GM12891 (cell line): Measurements from ENCODE around the gene KATNIP.

Experiments
- DNase-seq: peaks from one replicate; pipeline ENCODE4 v3.0.0; 2011; ENCODE audit warnings: low spot score; ENCODE audit not compliant: insufficient read length
- FAIRE-seq: peaks from 2 replicates; lab custom pipeline; 2011; peaks lifted over from hg19 to GRCh38; lab: Jason Lieb, UNC
- PAX5 ChIP-seq: IDR thresholded peaks from 2 replicates; pipeline ENCODE4 v1.6.1; 2011; ENCODE audit warnings: low read length, moderate library complexity, mild to moderate bottlenecking; ENCODE audit not compliant: insufficient read depth, severe bottlenecking
- POLR2A ChIP-seq: IDR thresholded peaks from 2 replicates; pipeline ENCODE4 v1.6.1; 2011; ENCODE audit warnings: low read depth, low read length, control low read depth
- POLR2AphosphoS5 ChIP-seq: IDR thresholded peaks from 2 replicates; pipeline ENCODE4 v1.6.1; 2011; ENCODE audit warnings: low read depth, low read length, control low read depth
- POU2F2 ChIP-seq: IDR thresholded peaks from 2 replicates; pipeline ENCODE4 v1.6.1; 2011; ENCODE audit warnings: low read depth, mild to moderate bottlenecking, control low read depth, low read length, moderate library complexity
- SPI1 ChIP-seq: IDR thresholded peaks from 2 replicates; pipeline ENCODE4 v1.6.1; 2011; ENCODE audit warnings: low read depth, low read length, control low read depth
- TAF1 ChIP-seq: IDR thresholded peaks from 2 replicates; pipeline ENCODE4 v1.6.1; 2011; ENCODE audit warnings: low read depth, low read length, control low read depth

The KATNIP gene

DNA sequence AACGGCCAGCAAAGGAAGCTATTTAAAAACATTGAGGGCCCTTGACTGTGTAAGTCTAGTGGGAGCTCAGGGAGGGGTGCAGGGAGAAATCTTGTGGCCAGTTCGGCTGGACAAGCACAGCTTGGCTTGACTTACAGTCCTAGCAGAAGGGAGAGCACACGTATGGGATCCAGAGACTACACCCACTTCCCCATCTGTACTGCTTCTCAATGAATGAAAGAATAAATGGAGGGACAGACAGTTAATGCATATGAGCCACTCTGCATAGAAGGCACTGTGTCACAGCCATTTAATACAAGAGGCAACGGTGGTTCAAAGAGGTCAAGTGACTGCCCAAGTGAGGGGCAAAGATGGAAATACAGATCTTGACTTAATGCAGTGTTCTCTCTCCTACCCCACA is 15.7 kb upstream of the KATNIP start:
- TF ChIP-seq SPI1 (no peak), POLR2AphosphoS5 (no peak), POLR2A (no peak), TAF1 (no peak), POU2F2 (no peak), PAX5 (no peak)
- DNase-seq (no peak), FAIRE-seq (no peak)

DNA sequence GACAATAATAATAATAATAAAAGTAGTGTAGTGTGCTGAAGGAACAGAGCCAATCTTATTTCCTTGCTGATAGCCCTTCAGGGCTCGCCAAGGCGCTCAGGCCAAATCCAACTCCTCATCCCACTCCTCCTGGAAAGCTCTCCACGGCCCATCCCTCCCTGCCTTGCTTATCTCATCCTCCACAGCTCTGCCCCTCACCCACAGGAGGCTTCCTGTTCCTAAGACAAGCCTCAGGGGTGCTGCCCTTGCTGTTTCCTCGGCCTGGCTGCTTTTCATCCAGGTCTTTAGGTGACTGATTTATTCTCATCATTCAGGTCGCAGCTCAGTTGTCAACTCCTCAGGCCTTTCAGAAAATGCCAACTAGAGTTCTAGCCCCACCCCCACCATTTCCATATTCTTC is 11.4 kb upstream of the KATNIP start:
- no peak for FAIRE-seq
- no peak for DNase-seq
- no peak for TF ChIP-seq POLR2AphosphoS5
- TF ChIP-seq SPI1, result no peak
- no peak for TF ChIP-seq POU2F2
- no peak for TF ChIP-seq POLR2A
- TF ChIP-seq TAF1, result no peak
- TF ChIP-seq PAX5, result no peak

DNA sequence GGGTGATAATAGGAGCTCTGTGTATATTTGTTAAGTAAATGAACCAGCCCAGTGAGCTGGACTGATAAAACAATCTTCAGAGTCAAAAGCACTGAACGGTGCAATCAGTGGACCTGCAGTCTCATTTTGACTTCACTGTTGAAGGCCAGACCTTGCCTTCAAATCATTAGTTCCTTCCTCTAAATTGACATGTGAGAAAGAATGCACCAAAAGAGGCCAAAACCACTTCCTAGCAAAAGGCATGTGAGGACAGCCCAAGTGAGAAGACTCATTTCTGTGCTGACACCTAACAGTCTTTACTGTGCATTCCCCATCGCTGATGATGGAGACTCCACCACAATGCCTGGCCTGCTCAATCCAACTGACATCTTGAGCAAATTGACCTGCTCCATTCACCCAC is 10.8 kb upstream of the KATNIP start:
- peak; percentile 87 for FAIRE-seq
- TF ChIP-seq POLR2A (no peak), TAF1 (no peak), PAX5 (no peak), SPI1 (no peak; the same call in 1 of the 2 replicates), POU2F2 (no peak), POLR2AphosphoS5 (no peak)
- no peak for DNase-seq

DNA sequence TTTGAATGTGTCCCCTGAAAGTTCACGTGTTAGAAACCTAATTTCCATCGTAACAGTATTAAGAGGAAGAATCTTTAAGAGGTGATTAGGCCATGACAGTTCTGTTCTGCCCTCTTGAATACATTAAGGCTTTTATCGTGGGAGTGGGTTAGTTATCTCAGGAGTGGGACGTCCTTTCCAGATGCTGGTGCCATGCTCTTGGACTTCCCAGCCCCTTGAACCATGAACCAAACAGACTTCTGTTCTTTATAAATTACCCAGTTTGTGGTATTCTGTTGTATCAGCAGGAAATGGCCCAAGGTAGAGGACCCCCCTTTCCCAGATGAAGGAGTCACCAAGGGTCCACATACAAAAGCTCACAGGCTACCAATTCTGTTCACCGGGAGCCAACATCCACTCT is 10.3 kb upstream of the KATNIP start:
- DNase-seq (no peak), FAIRE-seq (no peak)
- no peak for TF ChIP-seq POLR2AphosphoS5
- no peak for TF ChIP-seq PAX5
- TF ChIP-seq SPI1, result no peak
- no peak for TF ChIP-seq TAF1
- no peak for TF ChIP-seq POLR2A

DNA sequence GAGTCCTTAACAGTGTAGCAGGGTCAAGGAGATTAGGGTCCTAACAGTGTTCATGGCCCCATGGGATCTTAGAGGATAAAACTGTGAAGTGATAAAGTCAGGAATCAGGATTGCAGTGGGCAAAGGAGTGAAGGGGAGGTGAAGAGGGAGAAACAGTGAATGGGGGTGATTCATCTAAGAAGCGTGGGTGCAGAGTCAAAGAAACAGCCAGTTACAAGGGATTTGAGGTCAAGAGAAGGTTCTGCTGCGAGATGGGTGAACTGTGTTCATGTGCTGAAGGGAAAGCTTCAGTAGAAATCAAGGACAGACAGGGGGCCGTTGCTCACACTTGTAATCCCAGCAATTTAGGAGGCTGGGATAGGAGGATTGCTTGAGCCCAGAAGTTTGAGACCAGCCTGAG is 6.1 kb upstream of the KATNIP start:
- no peak for TF ChIP-seq SPI1
- no peak for TF ChIP-seq POLR2AphosphoS5
- no peak for TF ChIP-seq POLR2A
- TF ChIP-seq PAX5, result no peak
- no peak for TF ChIP-seq TAF1
- no peak for TF ChIP-seq POU2F2
- FAIRE-seq, result no peak
- no peak for DNase-seq

DNA sequence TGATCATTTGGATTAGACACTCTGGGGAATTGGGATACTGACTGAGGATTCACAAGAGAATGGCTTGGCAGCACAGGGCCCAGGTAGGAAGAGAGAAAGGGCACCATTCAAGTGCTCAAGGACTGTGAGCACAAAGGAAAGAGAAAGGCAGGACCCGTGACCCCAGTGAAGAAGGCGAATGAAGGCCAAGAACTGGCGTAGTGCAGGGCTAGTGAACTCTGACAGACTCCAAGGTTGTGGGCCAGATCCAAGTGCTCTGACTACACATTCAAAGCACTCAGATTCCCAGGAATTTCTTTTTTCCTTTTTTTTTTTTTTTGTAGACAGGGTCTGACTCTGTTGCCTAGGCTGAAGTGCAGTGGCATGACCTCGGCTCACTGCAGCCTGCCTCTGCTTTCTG is 5.3 kb upstream of the KATNIP start:
- no peak for TF ChIP-seq POU2F2
- TF ChIP-seq POLR2AphosphoS5, result no peak
- no peak for TF ChIP-seq SPI1
- TF ChIP-seq TAF1, result no peak
- no peak for TF ChIP-seq PAX5
- TF ChIP-seq POLR2A, result no peak
- DNase-seq (no peak), FAIRE-seq (no peak)

DNA sequence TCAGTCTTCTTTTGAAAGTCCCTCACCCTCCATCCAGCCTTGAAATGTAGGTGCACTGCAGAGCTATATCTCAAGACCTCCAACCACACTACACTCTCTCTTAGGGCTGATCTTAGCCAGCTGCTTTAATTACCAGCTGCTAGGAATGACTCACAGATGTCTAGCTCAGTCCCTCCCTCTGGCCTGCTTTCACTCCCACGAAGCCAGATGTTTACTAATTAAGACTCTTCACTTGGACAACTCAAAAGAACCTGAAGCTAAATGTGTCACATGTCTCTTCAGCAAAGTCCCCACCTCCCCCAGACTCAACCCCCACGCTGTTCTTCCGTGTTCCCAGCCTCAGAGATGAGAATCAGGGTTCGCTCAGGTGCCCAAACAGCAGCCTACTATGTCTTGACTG is 2.8 kb upstream of the KATNIP start:
- DNase-seq (no peak), FAIRE-seq (peak; percentile 16)
- TF ChIP-seq TAF1, result no peak
- no peak for TF ChIP-seq POU2F2
- no peak for TF ChIP-seq SPI1
- TF ChIP-seq POLR2AphosphoS5, result no peak
- TF ChIP-seq POLR2A, result no peak
- no peak for TF ChIP-seq PAX5

DNA sequence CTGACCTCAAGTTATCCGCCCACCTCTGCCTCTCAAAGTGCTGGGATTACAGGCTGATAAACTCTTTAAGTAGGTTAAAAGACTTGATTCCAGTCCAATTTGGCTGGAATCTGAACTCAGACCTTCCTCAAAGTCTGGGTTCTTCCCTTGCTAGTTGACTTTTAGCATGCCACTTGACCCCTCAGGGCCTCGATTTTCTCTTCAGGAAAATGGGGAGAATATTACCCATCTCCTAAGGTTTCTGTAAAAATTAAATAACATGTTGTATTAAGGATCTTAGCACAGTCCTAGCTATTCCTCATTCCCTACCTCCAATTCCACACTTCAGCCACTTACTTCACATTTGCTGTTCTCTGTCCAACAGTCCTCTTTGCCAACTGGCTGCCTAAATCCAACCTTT is 2.1 kb upstream of the KATNIP start:
- TF ChIP-seq TAF1 (no peak), POLR2AphosphoS5 (no peak), SPI1 (no peak), POLR2A (no peak), PAX5 (no peak)
- FAIRE-seq, result no peak
- DNase-seq, result no peak

DNA sequence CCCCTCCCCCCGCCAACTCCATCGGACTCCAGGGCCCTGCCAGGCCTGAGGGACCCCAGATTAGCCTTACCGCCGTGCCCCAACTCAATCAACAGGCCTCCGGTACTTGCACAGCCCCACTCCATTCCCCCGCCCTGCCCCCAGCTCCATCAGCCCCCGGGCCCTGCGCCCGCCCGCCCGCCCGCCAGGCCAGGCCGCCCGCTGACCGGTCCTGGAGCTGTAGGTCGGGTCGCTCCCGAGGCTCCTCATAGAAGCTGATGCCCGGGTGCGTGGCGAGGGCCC is 539 bp upstream of the KATNIP start:
- FAIRE-seq (no peak), DNase-seq (no peak)
- TF ChIP-seq POLR2A, result no peak
- no peak for TF ChIP-seq TAF1
- TF ChIP-seq POLR2AphosphoS5, result no peak
- TF ChIP-seq PAX5, result no peak
- TF ChIP-seq SPI1, result no peak
- TF ChIP-seq POU2F2, result no peak

DNA sequence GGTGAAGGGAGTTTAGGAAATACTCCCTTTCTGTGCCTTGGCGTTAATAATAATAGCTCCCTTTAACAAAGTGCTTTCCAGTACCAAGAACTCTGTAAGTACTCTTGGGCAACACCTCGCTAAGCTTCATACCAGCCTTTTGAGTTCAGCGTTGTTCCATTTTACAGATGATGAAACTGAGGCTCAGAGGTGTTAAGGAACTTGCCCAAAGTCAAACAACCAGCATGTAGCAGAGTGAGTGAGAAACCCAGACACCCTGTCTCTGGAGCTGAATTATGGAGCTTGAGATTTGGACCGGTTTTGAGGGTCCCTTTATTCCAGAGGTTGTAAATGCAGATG is 607 bp downstream of the KATNIP start:
- DNase-seq (no peak), FAIRE-seq (no peak)
- TF ChIP-seq POLR2AphosphoS5 (no peak), TAF1 (no peak), PAX5 (no peak), POU2F2 (no peak), POLR2A (no peak), SPI1 (no peak)
